H9 (cell line): Measurements from ENCODE around the gene GOLT1A. TPM values are rescaled to one million over a fixed set of nuclear protein-coding genes. Genes with fewer than 3 reads are reported as not detected.

Experiments
- DNase-seq: peaks from one replicate; pipeline ENCODE4 v3.0.0-alpha.2; 2017
- H2AFZ ChIP-seq: one replicate; pipeline ENCODE4 v1.6.1; 2013; ENCODE audit warnings: mild to moderate bottlenecking, low read length, control low read depth, moderate library complexity
- H2AK5ac ChIP-seq: 2 replicates; pipeline ENCODE4 v1.6.1; 2013; ENCODE audit warnings: low read length, control low read depth, mixed read lengths; ENCODE audit not compliant: insufficient read length
- H2BK120ac ChIP-seq: one replicate; pipeline ENCODE4 v1.6.1; 2013; ENCODE audit warnings: low read depth, mild to moderate bottlenecking, low read length, control low read depth, inconsistent platforms; ENCODE audit not compliant: poor library complexity, severe bottlenecking
- H2BK12ac ChIP-seq: 2 replicates; pipeline ENCODE4 v1.6.1; 2013; ENCODE audit warnings: low read length, control low read depth, mixed read lengths, low read depth; ENCODE audit not compliant: insufficient read length
- H2BK15ac ChIP-seq: 2 replicates; pipeline ENCODE4 v1.6.1; 2013; ENCODE audit warnings: low read depth, low read length, control low read depth
- H2BK20ac ChIP-seq: one replicate; pipeline ENCODE4 v1.6.1; 2013; ENCODE audit warnings: low read depth, mild to moderate bottlenecking, low read length, control low read depth, inconsistent platforms; ENCODE audit not compliant: poor library complexity, severe bottlenecking
- H2BK5ac ChIP-seq: 2 replicates; pipeline ENCODE4 v1.6.1; 2013; ENCODE audit warnings: low read length, control low read depth, mixed read lengths; ENCODE audit not compliant: insufficient read length
- H3K14ac ChIP-seq: 2 replicates; pipeline ENCODE4 v1.6.1; 2013; ENCODE audit warnings: low read length, control low read depth; ENCODE audit not compliant: insufficient read depth
- H3K18ac ChIP-seq: 2 replicates; pipeline ENCODE4 v1.6.1; 2013; ENCODE audit warnings: low read depth, mild to moderate bottlenecking, mixed read lengths, low read length, control low read depth; ENCODE audit not compliant: insufficient read length
- H3K23ac ChIP-seq: 2 replicates; pipeline ENCODE4 v1.6.1; 2013; ENCODE audit warnings: low read length, control low read depth, mixed read lengths, low read depth; ENCODE audit not compliant: insufficient read length
- H3K23me2 ChIP-seq: 2 replicates; pipeline ENCODE4 v1.6.1; 2013; ENCODE audit warnings: low read depth, mild to moderate bottlenecking, mixed read lengths, low read length, control low read depth; ENCODE audit not compliant: insufficient read length, poor library complexity, severe bottlenecking
- H3K27ac ChIP-seq: 2 replicates; pipeline ENCODE4 v1.5.1; 2013; ENCODE audit warnings: low read length, control low read depth, mixed read lengths, low read depth; ENCODE audit not compliant: insufficient read length
- H3K27me3 ChIP-seq: 2 replicates; pipeline ENCODE4 v1.6.1; 2013; ENCODE audit warnings: low read length, control low read depth, inconsistent platforms; ENCODE audit not compliant: insufficient read depth
- H3K4ac ChIP-seq: 2 replicates; pipeline ENCODE4 v1.6.1; 2013; ENCODE audit warnings: low read depth, mild to moderate bottlenecking, control low read depth, inconsistent platforms, low read length, moderate library complexity
- H3K4me1 ChIP-seq: 2 replicates; pipeline ENCODE4 v1.6.1; 2013; ENCODE audit warnings: low read length, control low read depth, inconsistent platforms; ENCODE audit not compliant: insufficient read depth
- H3K4me2 ChIP-seq: 2 replicates; pipeline ENCODE4 v1.6.1; 2013; ENCODE audit warnings: low read length, control low read depth, mixed read lengths; ENCODE audit not compliant: insufficient read length, insufficient read depth
- H3K56ac ChIP-seq: 2 replicates; pipeline ENCODE4 v1.6.1; 2013; ENCODE audit warnings: low read depth, mild to moderate bottlenecking, mixed read lengths, low read length, control low read depth; ENCODE audit not compliant: insufficient read length
- H3K79me1 ChIP-seq: 2 replicates; pipeline ENCODE4 v1.6.1; 2013; ENCODE audit warnings: low read depth, mild to moderate bottlenecking, moderate library complexity, low read length, control low read depth, inconsistent platforms; ENCODE audit not compliant: insufficient read depth, poor library complexity, severe bottlenecking
- H3K79me2 ChIP-seq: 2 replicates; pipeline ENCODE4 v1.6.1; 2013; ENCODE audit warnings: low read length, control low read depth, inconsistent platforms; ENCODE audit not compliant: insufficient read depth
- H3K9ac ChIP-seq: 2 replicates; pipeline ENCODE4 v1.6.1; 2013; ENCODE audit warnings: low read length, control low read depth, mixed read lengths; ENCODE audit not compliant: insufficient read length; ENCODE audit errors: extremely low read depth
- H3K9me3 ChIP-seq: one replicate; pipeline ENCODE4 v1.6.1; 2013; ENCODE audit warnings: low read depth, low read length, inconsistent platforms; ENCODE audit not compliant: control insufficient read depth
- H3T11ph ChIP-seq: one replicate; pipeline ENCODE4 v1.6.1; 2013; ENCODE audit warnings: mild to moderate bottlenecking, low read length, control low read depth, inconsistent platforms
- H4K20me1 ChIP-seq: one replicate; pipeline ENCODE4 v1.6.1; 2013; ENCODE audit not compliant: control insufficient read depth, insufficient read length, insufficient read depth
- H4K5ac ChIP-seq: 2 replicates; pipeline ENCODE4 v1.6.1; 2013; ENCODE audit warnings: low read depth, mild to moderate bottlenecking, mixed read lengths, low read length, control low read depth; ENCODE audit not compliant: insufficient read length
- H4K8ac ChIP-seq: replicated peaks from 2 replicates; pipeline ENCODE4 v1.6.1; 2013; ENCODE audit warnings: low read length, control low read depth, mixed read lengths, low read depth; ENCODE audit not compliant: insufficient read length
- H4K91ac ChIP-seq: 2 replicates; pipeline ENCODE4 v1.6.1; 2013; ENCODE audit warnings: low read depth, mild to moderate bottlenecking, moderate library complexity, mixed read lengths, low read length, control low read depth; ENCODE audit not compliant: insufficient read length
- H3K27ac Mint-ChIP-seq, 3 experiments: 2 replicates in 2 of 3; 3 replicates in 1 of 3; pipeline ENCODE4 v1.8.0; 2020 to 2021; ENCODE audit warnings: mixed read lengths in 3 of 3, mild to moderate bottlenecking in 1 of 3, moderate library complexity in 1 of 3
- H3K27me3 Mint-ChIP-seq: 2 replicates; pipeline ENCODE4 v1.8.0; 2021; ENCODE audit warnings: low read depth, mild to moderate bottlenecking, moderate library complexity, mixed read lengths
- H3K36me3 Mint-ChIP-seq, 3 experiments: 2 replicates in 2 of 3; 3 replicates in 1 of 3; pipeline ENCODE4 v1.8.0; 2020 to 2021; ENCODE audit warnings: low read depth in 3 of 3, mixed read lengths in 3 of 3; ENCODE audit not compliant: insufficient read depth in 1 of 3
- H3K4me1 Mint-ChIP-seq, 2 experiments: 2 replicates each; pipeline ENCODE4 v1.8.0; 2020; ENCODE audit warnings: mixed read lengths in 2 of 2
- H3K4me3 Mint-ChIP-seq, 2 experiments: 2 replicates in 1 of 2; 3 replicates in 1 of 2; pipeline ENCODE4 v1.8.0; 2020 to 2021; ENCODE audit warnings: mild to moderate bottlenecking in 2 of 2, mixed read lengths in 2 of 2, moderate library complexity in 1 of 2
- H3K9me3 Mint-ChIP-seq, 2 experiments: 2 replicates in 1 of 2; 3 replicates in 1 of 2; pipeline ENCODE4 v1.8.0; 2020; ENCODE audit warnings: mild to moderate bottlenecking in 2 of 2, mixed read lengths in 2 of 2, moderate library complexity in 1 of 2
- CTCF ChIP-seq: fragments of 200-600 bp; sonication (generic); conservative IDR thresholded peaks from 3 replicates; pipeline ENCODE4 v1.8.0; 2021; ENCODE audit warnings: antibody characterized with exemption, mild to moderate bottlenecking
- WGBS: extraction: QIAGEN DNeasy Blood & Tissue Kit; methylation state at CpG from one replicate; pipeline ENCODE4 v1.1.7; 2013; ENCODE audit warnings: missing lambda C conversion rate, low lambda C conversion rate, mixed read lengths; ENCODE audit not compliant: insufficient read length; ENCODE audit errors: extremely low coverage; 5-methylcytosine and 5-hydroxymethylcytosine counted together
- total RNA-seq: library from RNA; stranded (reverse); gene quantifications from 2 replicates; pipeline ENCODE4 v1.2.1, GENCODE V29; 2021

GOLT1A gene
- total RNA-seq, 1 experiment from 2014 or later: 4.2 TPM

GRCh38 chr1:204154568-204155255 lies 59.1 kb downstream of the GOLT1A start:
- Histone ChIP-seq H3K79me2 (no peaks in the 10 kb centered on the region), H3K9ac (no peak overlapping the region), H3K56ac (no peak overlapping the region), H2BK12ac (no peak overlapping the region), H3K79me1 (no peaks in the 10 kb centered on the region), H3K18ac (no peak overlapping the region), H2AK5ac (no peak overlapping the region), H3K23ac (no peak overlapping the region), H4K20me1 (no peaks in the 10 kb centered on the region), H3K27ac (no peak overlapping the region), H2AFZ (no peak overlapping the region), H3T11ph (no peak overlapping the region), H3K4ac (no peak overlapping the region), H2BK5ac (no peak overlapping the region), H3K27me3 (no peaks in the 10 kb centered on the region; the same call in 1 of the 2 replicates), H2BK15ac (no peak overlapping the region), H4K91ac (no peak overlapping the region), H3K9me3 (no peaks in the 10 kb centered on the region), H3K4me1 (no peaks in the 10 kb centered on the region; the same call in 1 of the 2 replicates), H3K4me2 (no peak overlapping the region), H2BK120ac (no peak overlapping the region), H2BK20ac (no peak overlapping the region), H3K23me2 (peaks cover 6% of the 10 kb centered on the region), H4K5ac (no peak overlapping the region), H4K8ac (no peak overlapping the region), H3K14ac (no peak overlapping the region)
- no peaks in the 10 kb centered on the region; a peak in 1 of 5 replicates for H3K9me3 Mint-ChIP-seq
- H3K36me3 Mint-ChIP-seq: no peaks in the 10 kb centered on the region; a peak in 2 of 7 replicates
- no peak for TF ChIP-seq CTCF
- no CpG with 5 or more reads among the region's 15 CpGs for WGBS
- 0 out of 7 replicates have a peak overlapping the region, but pooled peaks of 1 of the 3 experiments have one; percentile 32 for H3K27ac Mint-ChIP-seq
- H3K27me3 Mint-ChIP-seq: peaks cover 46% of the 10 kb centered on the region
- DNase-seq: no peak
- peaks cover 20 to 24% of the 10 kb centered on the region in 2 experiments for H3K4me1 Mint-ChIP-seq
- H3K4me3 Mint-ChIP-seq: no peak overlapping the region; a peak in 1 of 5 replicates
